HL-60 (cell line): ENCODE measurements around the gene TIGD6.

Experiments
- POLR2AphosphoS5 ChIP-seq: IDR thresholded peaks from 2 replicates; pipeline ENCODE4 v1.6.1; 2012; ENCODE audit warnings: low read depth
- TF ChIP-seq, protein P1 (sequence below): IDR thresholded peaks from one replicate; pipeline ENCODE4 v1.5.1; 2011; ENCODE audit warnings: low read length, control low read depth, inconsistent platforms; ENCODE audit not compliant: insufficient read depth

GRCh38 chr5:149944666-149945065, 55.8 kb downstream of the TIGD6 start, which contains the start of gene PDE6A:
- TF ChIP-seq, protein P1, sequence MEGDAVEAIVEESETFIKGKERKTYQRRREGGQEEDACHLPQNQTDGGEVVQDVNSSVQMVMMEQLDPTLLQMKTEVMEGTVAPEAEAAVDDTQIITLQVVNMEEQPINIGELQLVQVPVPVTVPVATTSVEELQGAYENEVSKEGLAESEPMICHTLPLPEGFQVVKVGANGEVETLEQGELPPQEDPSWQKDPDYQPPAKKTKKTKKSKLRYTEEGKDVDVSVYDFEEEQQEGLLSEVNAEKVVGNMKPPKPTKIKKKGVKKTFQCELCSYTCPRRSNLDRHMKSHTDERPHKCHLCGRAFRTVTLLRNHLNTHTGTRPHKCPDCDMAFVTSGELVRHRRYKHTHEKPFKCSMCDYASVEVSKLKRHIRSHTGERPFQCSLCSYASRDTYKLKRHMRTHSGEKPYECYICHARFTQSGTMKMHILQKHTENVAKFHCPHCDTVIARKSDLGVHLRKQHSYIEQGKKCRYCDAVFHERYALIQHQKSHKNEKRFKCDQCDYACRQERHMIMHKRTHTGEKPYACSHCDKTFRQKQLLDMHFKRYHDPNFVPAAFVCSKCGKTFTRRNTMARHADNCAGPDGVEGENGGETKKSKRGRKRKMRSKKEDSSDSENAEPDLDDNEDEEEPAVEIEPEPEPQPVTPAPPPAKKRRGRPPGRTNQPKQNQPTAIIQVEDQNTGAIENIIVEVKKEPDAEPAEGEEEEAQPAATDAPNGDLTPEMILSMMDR = no peak
- no peak for TF ChIP-seq POLR2AphosphoS5
